Measurements from ENCODE around the gene LRRC8B. TPM values are rescaled to one million over a fixed set of nuclear protein-coding genes. Genes with fewer than 3 reads are reported as not detected.

Gene LRRC8B
- total and polyA plus RNA-seq, 2 of the 13 experiments (the other 11 are each of a cell fraction or from before 2014, with no cell fraction given), result 4.9 to 7.6 TPM

DNA sequence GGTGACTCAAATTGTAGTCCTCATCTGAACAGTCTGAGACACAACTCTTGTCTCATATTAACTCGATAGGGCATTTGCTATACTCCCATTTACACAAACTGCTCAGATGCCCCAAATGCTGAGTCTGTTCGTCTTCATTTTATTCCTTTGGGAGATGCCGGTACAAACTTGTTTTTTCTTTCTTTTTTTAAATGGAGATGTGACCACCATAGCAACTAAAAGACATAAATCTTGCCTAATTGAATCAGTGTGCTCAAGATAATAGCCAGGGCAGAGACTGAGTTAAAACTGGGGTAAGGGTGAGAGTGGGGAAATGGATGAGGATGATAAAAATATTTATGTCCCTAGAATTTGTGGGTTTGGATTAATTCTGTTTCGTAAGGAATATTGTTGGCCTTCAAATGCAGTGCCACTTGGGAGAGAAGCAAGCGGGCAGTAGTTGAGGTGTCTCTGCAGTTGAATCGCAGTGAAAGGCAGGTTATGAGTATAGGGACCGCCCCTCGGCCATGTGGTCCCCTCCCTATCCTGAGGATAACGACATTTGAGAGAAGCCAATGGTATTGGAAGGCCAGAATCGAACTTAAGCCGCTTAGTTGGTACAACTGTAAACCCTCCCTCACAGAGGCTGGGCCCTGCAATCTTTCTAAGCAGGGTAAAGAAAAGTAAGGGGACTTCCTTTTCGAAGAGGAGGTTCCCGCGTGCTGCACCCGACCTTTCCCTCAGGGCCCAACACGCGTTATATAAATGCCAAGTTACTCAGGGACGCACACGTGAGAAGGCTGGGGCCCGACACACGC is 859 bp upstream of the LRRC8B start (continued):
- TF ChIP-seq ZNF550 (CRISPR knock-in tag; IDR thresholded peaks at IDR 0.05; ENCODE audit: borderline replicate concordance) (no peak), REXO4 (CRISPR knock-in tag; IDR thresholded peaks at IDR 0.05; ENCODE audit: borderline replicate concordance) (no peak), ZNF784 (CRISPR knock-in tag; IDR thresholded peaks at IDR 0.05; ENCODE audit: borderline replicate concordance) (no peak), RARA (CRISPR knock-in tag; IDR thresholded peaks at IDR 0.05) (no peak), SIX1 (CRISPR knock-in tag; IDR thresholded peaks at IDR 0.05; ENCODE audit: borderline replicate concordance) (no peak), ZC3H13 (CRISPR knock-in tag; IDR thresholded peaks at IDR 0.05) (no peak), ZBTB33 (CRISPR knock-in tag; IDR thresholded peaks at IDR 0.05) (no peak), BCL6 (CRISPR knock-in tag; IDR thresholded peaks at IDR 0.05) (peak; percentile 45; the same call in 1 of the 2 replicates), POLR2A (IDR thresholded peaks at IDR 0.05; ENCODE audit: insufficient read depth in 1 of 2, low read depth in 2 of 2, low read length in 2 of 2) (no peak), ZFYVE20 (CRISPR knock-in tag; IDR thresholded peaks at IDR 0.05; ENCODE audit: borderline replicate concordance, low read depth) (no peak), E2F5 (CRISPR knock-in tag; conservative IDR thresholded peaks at IDR 0.05) (no peak), ZBTB46 (CRISPR knock-in tag; IDR thresholded peaks at IDR 0.05; ENCODE audit: borderline replicate concordance) (no peak), ZNF101 (CRISPR knock-in tag; IDR thresholded peaks at IDR 0.05; ENCODE audit: borderline replicate concordance, low read depth) (no peak), FOXK1 (CRISPR knock-in tag; IDR thresholded peaks at IDR 0.05; ENCODE audit: borderline replicate concordance, low read depth) (peak; percentile 4; the same call in 1 of the 2 replicates), ZNF710 (CRISPR knock-in tag; IDR thresholded peaks at IDR 0.05; ENCODE audit: borderline replicate concordance) (no peak), ZNF251 (CRISPR knock-in tag; IDR thresholded peaks at IDR 0.05) (no peak)
- TF ChIP-seq, protein P1, sequence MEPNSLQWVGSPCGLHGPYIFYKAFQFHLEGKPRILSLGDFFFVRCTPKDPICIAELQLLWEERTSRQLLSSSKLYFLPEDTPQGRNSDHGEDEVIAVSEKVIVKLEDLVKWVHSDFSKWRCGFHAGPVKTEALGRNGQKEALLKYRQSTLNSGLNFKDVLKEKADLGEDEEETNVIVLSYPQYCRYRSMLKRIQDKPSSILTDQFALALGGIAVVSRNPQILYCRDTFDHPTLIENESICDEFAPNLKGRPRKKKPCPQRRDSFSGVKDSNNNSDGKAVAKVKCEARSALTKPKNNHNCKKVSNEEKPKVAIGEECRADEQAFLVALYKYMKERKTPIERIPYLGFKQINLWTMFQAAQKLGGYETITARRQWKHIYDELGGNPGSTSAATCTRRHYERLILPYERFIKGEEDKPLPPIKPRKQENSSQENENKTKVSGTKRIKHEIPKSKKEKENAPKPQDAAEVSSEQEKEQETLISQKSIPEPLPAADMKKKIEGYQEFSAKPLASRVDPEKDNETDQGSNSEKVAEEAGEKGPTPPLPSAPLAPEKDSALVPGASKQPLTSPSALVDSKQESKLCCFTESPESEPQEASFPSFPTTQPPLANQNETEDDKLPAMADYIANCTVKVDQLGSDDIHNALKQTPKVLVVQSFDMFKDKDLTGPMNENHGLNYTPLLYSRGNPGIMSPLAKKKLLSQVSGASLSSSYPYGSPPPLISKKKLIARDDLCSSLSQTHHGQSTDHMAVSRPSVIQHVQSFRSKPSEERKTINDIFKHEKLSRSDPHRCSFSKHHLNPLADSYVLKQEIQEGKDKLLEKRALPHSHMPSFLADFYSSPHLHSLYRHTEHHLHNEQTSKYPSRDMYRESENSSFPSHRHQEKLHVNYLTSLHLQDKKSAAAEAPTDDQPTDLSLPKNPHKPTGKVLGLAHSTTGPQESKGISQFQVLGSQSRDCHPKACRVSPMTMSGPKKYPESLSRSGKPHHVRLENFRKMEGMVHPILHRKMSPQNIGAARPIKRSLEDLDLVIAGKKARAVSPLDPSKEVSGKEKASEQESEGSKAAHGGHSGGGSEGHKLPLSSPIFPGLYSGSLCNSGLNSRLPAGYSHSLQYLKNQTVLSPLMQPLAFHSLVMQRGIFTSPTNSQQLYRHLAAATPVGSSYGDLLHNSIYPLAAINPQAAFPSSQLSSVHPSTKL (CRISPR knock-in tag; IDR thresholded peaks at IDR 0.05), result no peak
